ENCODE data around the gene TSPAN5. TPM values are rescaled to one million over a fixed set of nuclear protein-coding genes. Genes with fewer than 3 reads are reported as not detected.
A peak's percentile ranks its signal among the peaks of the same experiment; 100 is the strongest.

The TSPAN5 gene
- total and polyA plus RNA-seq, 9 of the 15 experiments (the other 6 are each of a cell fraction or from before 2014, with no cell fraction given) = 0.58 to 6.6 (median 0.73) TPM

- TF ChIP-seq TEAD4 (IDR thresholded peaks at IDR 0.05; ENCODE audit: low read length) (peak; percentile 97), TEAD4 (CRISPR knock-in tag; IDR thresholded peaks at IDR 0.05; ENCODE audit: borderline replicate concordance) (no peak), FOXM1 (IDR thresholded peaks at IDR 0.05; ENCODE audit: low read depth) (peak; percentile 85), FOXM1 (CRISPR knock-in tag; IDR thresholded peaks at IDR 0.05; ENCODE audit: low read depth) (no peak), ZNF24 (IDR thresholded peaks at IDR 0.05) (0 out of 2 replicates have a peak, but pooled peaks have one; percentile 24), L3MBTL2 (IDR thresholded peaks at IDR 0.05) (no peak), STAT5A (IDR thresholded peaks at IDR 0.05; ENCODE audit: borderline replicate concordance, low read length) (peak; percentile 86), SIN3A (IDR thresholded peaks at IDR 0.05; ENCODE audit: borderline replicate concordance in 2 of 2, control insufficient read depth in 1 of 2, low read depth in 2 of 2, low read length in 2 of 2) (no peak), USF1 (CRISPR knock-in tag; IDR thresholded peaks at IDR 0.05) (no peak), HMGN3 (IDR thresholded peaks at IDR 0.05; ENCODE audit: borderline replicate concordance, extremely low read depth, insufficient read length, low read depth, low read length) (peak; percentile 58), IRF2 (CRISPR knock-in tag; IDR thresholded peaks at IDR 0.05) (no peak), MAZ (CRISPR knock-in tag; conservative IDR thresholded peaks at IDR 0.05 in 1 of 2, IDR thresholded peaks at IDR 0.05 in 1 of 2) (no peak), ZNF124 (CRISPR knock-in tag; IDR thresholded peaks at IDR 0.05) (no peak), ETS2 (tag; IDR thresholded peaks at IDR 0.05; ENCODE audit: borderline replicate concordance, poor library complexity, severe bottlenecking) (no peak), ZC3H8 (IDR thresholded peaks at IDR 0.05) (no peak), TCF3 (CRISPR knock-in tag; IDR thresholded peaks at IDR 0.05) (peak; percentile 92), CCNT2 (IDR thresholded peaks at IDR 0.05; ENCODE audit: borderline replicate concordance, extremely low read depth, insufficient read length, low read depth, low read length) (peak; percentile 92), CEBPG (CRISPR knock-in tag; IDR thresholded peaks at IDR 0.05) (no peak), CEBPG (tag; conservative IDR thresholded peaks at IDR 0.05 in 1 of 2, IDR thresholded peaks at IDR 0.05 in 1 of 2) (no peak), E4F1 (CRISPR knock-in tag; IDR thresholded peaks at IDR 0.05; ENCODE audit: borderline replicate concordance) (no peak), E2F5 (CRISPR knock-in tag; IDR thresholded peaks at IDR 0.05) (no peak), ELF1 (tag; IDR thresholded peaks at IDR 0.05) (no peak), KLF6 (CRISPR knock-in tag; IDR thresholded peaks at IDR 0.05; ENCODE audit: borderline replicate concordance) (no peak)
These were observed 28.4 kb upstream of the TSPAN5 start (continued) for GRCh38 chr4:98686847-98687246.

Data from K562 (cell line).